Skeletal muscle cell (primary cell): Measurements from ENCODE around the gene C16orf92.

ENCODE experiments used
- DNase-seq: peaks from one replicate; pipeline ENCODE4 v3.0.0-alpha.2; 2010; ENCODE audit warnings: low read depth
- H3K4me3 ChIP-seq: 2 replicates; pipeline ENCODE4 v1.5.1; 2011; ENCODE audit warnings: low read depth, mild to moderate bottlenecking, control low read depth, low read length, moderate library complexity

C16orf92 gene

GRCh38 chr16:30022887-30023286 lies at the start of gene C16orf92:
Gene C16orf92, plus strand, starts transcription at chr16:30023198. Its CDS starts 143 bp downstream, at chr16:30023341.
- DNase-seq, result no peak
- no peak within 1 kb of the TSS for H3K4me3 ChIP-seq

GRCh38 chr16:29973384-29974246 lies 49.4 kb upstream of the C16orf92 start, which contains the start of gene TAOK2:
Gene TAOK2, plus strand, starts transcription at chr16:29973868. Its CDS starts 3,905 bp downstream, at chr16:29977773.
- peak; percentile 98 for DNase-seq
- H3K4me3 ChIP-seq, result peak within 1 kb of the TSS; percentile 94

GRCh38 chr16:29974291-29975133 lies 48.5 kb upstream of the C16orf92 start:
- H3K4me3 ChIP-seq, result peak overlapping the region; percentile 94
- no peak for DNase-seq

- peak overlapping the region; percentile 94 for H3K4me3 ChIP-seq
- DNase-seq, result no peak
Observed at GRCh38 chr16:29975134-29975538, 47.9 kb upstream of the C16orf92 start.

GRCh38 chr16:29975811-29976511 lies 47.0 kb upstream of the C16orf92 start:
- no peak for DNase-seq
- H3K4me3 ChIP-seq, result peak overlapping the region; percentile 94

- no peak for DNase-seq
- H3K4me3 ChIP-seq, result no peak overlapping the region
Observed at GRCh38 chr16:29977063-29977825, 45.8 kb upstream of the C16orf92 start.

GRCh38 chr16:29978081-29978480 lies 44.9 kb upstream of the C16orf92 start:
- H3K4me3 ChIP-seq, result no peak overlapping the region
- no peak for DNase-seq

- no peak for DNase-seq
- no peak overlapping the region for H3K4me3 ChIP-seq
Observed at GRCh38 chr16:29978564-29979270, 44.3 kb upstream of the C16orf92 start.

- no peak for DNase-seq
- no peak overlapping the region for H3K4me3 ChIP-seq
Observed at GRCh38 chr16:29982560-29983419, 40.2 kb upstream of the C16orf92 start.

GRCh38 chr16:29983420-29984136 lies 39.4 kb upstream of the C16orf92 start:
- H3K4me3 ChIP-seq, result no peak overlapping the region
- DNase-seq, result no peak

- DNase-seq, result no peak
- no peak overlapping the region for H3K4me3 ChIP-seq
Observed at GRCh38 chr16:29984137-29984763, 38.7 kb upstream of the C16orf92 start.

- no peak overlapping the region for H3K4me3 ChIP-seq
- DNase-seq, result no peak
Observed at GRCh38 chr16:29984764-29985147, 38.2 kb upstream of the C16orf92 start.

- no peak for DNase-seq
- no peak overlapping the region for H3K4me3 ChIP-seq
Observed at GRCh38 chr16:29985271-29985811, 37.7 kb upstream of the C16orf92 start.

- no peak overlapping the region for H3K4me3 ChIP-seq
- no peak for DNase-seq
Observed at GRCh38 chr16:29986231-29986630, 36.8 kb upstream of the C16orf92 start.

- no peak for DNase-seq
- no peak overlapping the region for H3K4me3 ChIP-seq
Observed at GRCh38 chr16:29986931-29987330, 36.1 kb upstream of the C16orf92 start.

GRCh38 chr16:29987371-29988085 lies 35.5 kb upstream of the C16orf92 start:
- no peak for DNase-seq
- no peak overlapping the region for H3K4me3 ChIP-seq
